Ovary (tissue), 9 donors: Measurements from ENCODE around the gene LYSMD3. TPM values are rescaled to one million over a fixed set of nuclear protein-coding genes. Genes with fewer than 3 reads are reported as not detected.

Experiments used
- DNase-seq, 5 donors: peaks; one replicate each; pipeline ENCODE4 v3.0.0-alpha.2; 2019 to 2020
- H3K27ac ChIP-seq, 2 donors: fragments of 200-600 bp; one replicate each; pipeline versions ENCODE4 v1.5.1 to v1.8.0; 2019 to 2022
- H3K27me3 ChIP-seq: fragments of 200-600 bp; one replicate; pipeline ENCODE4 v1.8.0; 2022
- H3K36me3 ChIP-seq: fragments of 200-600 bp; sonication (generic); one replicate; pipeline ENCODE4 v1.5.1; 2019
- H3K4me1 ChIP-seq: one replicate; pipeline ENCODE4 v1.8.1; 2013; ENCODE audit warnings: mild to moderate bottlenecking, moderate library complexity; ENCODE audit not compliant: insufficient read depth
- H3K4me3 ChIP-seq: fragments of 200-600 bp; sonication (generic); one replicate; pipeline ENCODE4 v1.5.1; 2017
- H3K9me3 ChIP-seq, 2 donors: fragments of 200-600 bp in 1 of 2; sonication (generic) in 1 of 2; one replicate each; pipeline versions ENCODE4 v1.5.1 to v1.8.1; 2013 to 2019; ENCODE audit warnings: mild to moderate bottlenecking in 1 of 2, moderate library complexity in 1 of 2
- EP300 ChIP-seq: sonication (generic); formaldehyde crosslinking; IDR thresholded peaks from one replicate; pipeline ENCODE4 v1.6.1; 2017; ENCODE audit warnings: antibody characterized with exemption
- POLR2A ChIP-seq: fragments of 450-650 bp; IDR thresholded peaks from one replicate; pipeline ENCODE4 v1.6.1; 2017; ENCODE audit warnings: antibody characterized with exemption, mild to moderate bottlenecking, moderate library complexity
- WGBS, 3 donors: extraction: QIAGEN DNeasy Blood & Tissue Kit in 1 of 3; methylation state at CpG; one replicate each; pipeline versions ENCODE4 v1.1.5 to v1.1.7; 2013 to 2017; 5-methylcytosine and 5-hydroxymethylcytosine counted together
- intact Hi-C, 4 donors: fragments of 100-400 bp; cut with DNase I; formaldehyde crosslinking; loops; one replicate each; pipeline versions ENCODE4 v1.11.0 to v1.15.1; 2022 to 2023
- polyA plus RNA-seq, 2 donors: library from polyadenylated mRNA; stranded (reverse); fragments of 200-250 nt in 1 of 2; fragments of 350-450 nt in 1 of 2; fragmentation: Illumina TruSeq in 1 of 2; extraction: RNeasy Lipid Tissue Mini Kit (QIAGEN cat#74804) in 1 of 2; gene quantifications; one replicate each; pipeline ENCODE4 v1.2.3, GENCODE V29; 2013 to 2014
- total RNA-seq, 7 donors: library from RNA; depleted of rRNA in 2 of 7; stranded (reverse); fragments of >200 nt in 2 of 7; fragmentation: NEBNext Ultra II Directional in 3 of 7; extraction: Animal tissue kit (Norgen Biotek cat#: 25700) in 3 of 7; gene quantifications; one replicate each; pipeline versions ENCODE4 v1.1.0 to v1.2.4, GENCODE V29; 2016 to 2023
- TF ChIP-seq, protein P1 (sequence below), 3 donors: fragments of 450-650 bp in 2 of 3; fragments of 200-600 bp in 1 of 3; IDR thresholded peaks; one replicate each; pipeline versions ENCODE4 v1.5.1 to v1.8.0; 2016 to 2022; ENCODE audit warnings: antibody characterized with exemption in 3 of 3, mild to moderate bottlenecking in 1 of 3
- donor health status: DM: no; HTN: no; CAD: no; lungs with moderate emphysema.
- donor health status: DM: no; HTN: no; CAD: no.
- donor health status: Bipolar disorder and iron deficiency.
- donor health status: DM: yes; HTN: yes; CAD: no.
- donor health status: DM: no; HTN: no; CAD: no.
- donor health status: DM: yes; HTN: yes; CAD: no.

LYSMD3 gene
- total and polyA plus RNA-seq, 9 donors = 10.7 to 26.8 (median 23.0) TPM

- Histone ChIP-seq H3K9me3 (no peaks in the 10 kb centered on the region), H3K4me1 (no peaks in the 10 kb centered on the region), H3K27me3 (no peaks in the 10 kb centered on the region), H3K36me3 (no peaks in the 10 kb centered on the region), H3K27ac (no peak overlapping the region), H3K4me3 (no peak overlapping the region)
- DNase-seq = no peak
- no peak for TF ChIP-seq POLR2A
- TF ChIP-seq EP300 = no peak
- TF ChIP-seq, protein P1, sequence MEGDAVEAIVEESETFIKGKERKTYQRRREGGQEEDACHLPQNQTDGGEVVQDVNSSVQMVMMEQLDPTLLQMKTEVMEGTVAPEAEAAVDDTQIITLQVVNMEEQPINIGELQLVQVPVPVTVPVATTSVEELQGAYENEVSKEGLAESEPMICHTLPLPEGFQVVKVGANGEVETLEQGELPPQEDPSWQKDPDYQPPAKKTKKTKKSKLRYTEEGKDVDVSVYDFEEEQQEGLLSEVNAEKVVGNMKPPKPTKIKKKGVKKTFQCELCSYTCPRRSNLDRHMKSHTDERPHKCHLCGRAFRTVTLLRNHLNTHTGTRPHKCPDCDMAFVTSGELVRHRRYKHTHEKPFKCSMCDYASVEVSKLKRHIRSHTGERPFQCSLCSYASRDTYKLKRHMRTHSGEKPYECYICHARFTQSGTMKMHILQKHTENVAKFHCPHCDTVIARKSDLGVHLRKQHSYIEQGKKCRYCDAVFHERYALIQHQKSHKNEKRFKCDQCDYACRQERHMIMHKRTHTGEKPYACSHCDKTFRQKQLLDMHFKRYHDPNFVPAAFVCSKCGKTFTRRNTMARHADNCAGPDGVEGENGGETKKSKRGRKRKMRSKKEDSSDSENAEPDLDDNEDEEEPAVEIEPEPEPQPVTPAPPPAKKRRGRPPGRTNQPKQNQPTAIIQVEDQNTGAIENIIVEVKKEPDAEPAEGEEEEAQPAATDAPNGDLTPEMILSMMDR (IDR thresholded peaks at IDR 0.05) = no peak
- 77 to 87% (median 82%) methylated on average over 2 of the region's 2 CpGs for WGBS, 3 donors
- intact Hi-C loops = no loop called here
Measured at GRCh38 chr5:90570034-90570433, 40.6 kb upstream of the LYSMD3 start.

DNA sequence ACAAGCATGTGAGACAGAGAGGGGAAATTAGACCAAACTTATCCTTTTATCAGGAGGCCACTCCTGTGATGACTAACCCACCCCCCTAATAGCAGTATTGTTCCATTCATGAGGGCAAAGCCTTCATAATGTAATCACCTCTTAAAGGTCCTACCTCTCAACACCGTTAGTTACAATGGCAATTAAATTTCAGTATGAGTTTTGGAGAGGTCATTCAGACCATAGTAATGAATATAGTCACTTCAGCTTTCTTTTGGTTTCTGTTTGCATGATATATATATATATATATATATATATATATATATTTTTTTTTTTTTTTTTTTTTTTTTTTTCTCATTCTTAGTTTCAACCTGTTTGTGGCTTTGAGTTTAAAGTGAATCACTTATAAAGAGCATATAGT lies 39.7 kb upstream of the LYSMD3 start:
- Histone ChIP-seq H3K4me1 (no peaks in the 10 kb centered on the region), H3K9me3 (no peaks in the 10 kb centered on the region), H3K4me3 (no peak overlapping the region), H3K27ac (no peak overlapping the region), H3K36me3 (no peaks in the 10 kb centered on the region), H3K27me3 (no peaks in the 10 kb centered on the region)
- TF ChIP-seq, protein P1 (IDR thresholded peaks at IDR 0.05) = no peak
- TF ChIP-seq POLR2A = no peak
- TF ChIP-seq EP300 = no peak
- intact Hi-C loops = no loop called here
- WGBS, 3 donors = 89 to 95% (median 91%) methylated on average over 1 of the region's 1 CpG
- no peak for DNase-seq

GRCh38 chr5:90565491-90565890 lies 36.1 kb upstream of the LYSMD3 start:
- no peaks in the 10 kb centered on the region for H3K4me1 ChIP-seq
- intact Hi-C loops = no loop called here
- no peak for DNase-seq
- no peaks in the 10 kb centered on the region for H3K9me3 ChIP-seq
- no peaks in the 10 kb centered on the region for H3K27me3 ChIP-seq
- H3K27ac ChIP-seq = no peak overlapping the region
- H3K4me3 ChIP-seq = no peak overlapping the region
- TF ChIP-seq, protein P1 (IDR thresholded peaks at IDR 0.05) = no peak
- WGBS, 3 donors = 86 to 93% (median 88%) methylated on average over 3 of the region's 3 CpGs
- H3K36me3 ChIP-seq = no peaks in the 10 kb centered on the region

DNA sequence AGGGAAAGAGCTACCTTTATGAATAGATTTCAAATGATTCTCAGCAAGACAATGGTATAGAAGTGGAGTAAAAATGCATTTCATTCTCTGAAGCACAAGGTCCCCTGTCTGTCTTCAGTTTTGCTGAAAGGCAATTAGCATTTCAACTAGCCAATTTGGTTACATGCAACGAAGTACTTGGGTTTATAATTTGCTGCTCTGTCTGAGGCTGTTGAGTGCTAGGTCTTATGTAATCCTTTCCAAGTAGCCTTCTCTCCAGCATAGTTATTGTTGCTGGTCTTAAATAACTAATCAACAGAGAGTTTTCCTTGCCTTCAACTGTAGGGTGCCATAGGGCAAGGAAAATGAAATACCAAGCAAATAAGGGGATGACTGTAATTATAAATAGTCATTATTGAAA lies 33.7 kb upstream of the LYSMD3 start:
- H3K36me3 ChIP-seq = no peaks in the 10 kb centered on the region
- no peaks in the 10 kb centered on the region for H3K27me3 ChIP-seq
- DNase-seq = no peak
- H3K4me1 ChIP-seq = peaks cover 4% of the 10 kb centered on the region
- 28 to 63% (median 29%) methylated on average over 1 of the region's 1 CpG for WGBS, 3 donors
- intact Hi-C loops = no loop called here
- H3K4me3 ChIP-seq = no peak overlapping the region
- H3K27ac ChIP-seq = no peak overlapping the region
- no peaks in the 10 kb centered on the region for H3K9me3 ChIP-seq
- TF ChIP-seq EP300 (no peak), POLR2A (no peak)
- TF ChIP-seq, protein P1 (IDR thresholded peaks at IDR 0.05) = no peak

DNA sequence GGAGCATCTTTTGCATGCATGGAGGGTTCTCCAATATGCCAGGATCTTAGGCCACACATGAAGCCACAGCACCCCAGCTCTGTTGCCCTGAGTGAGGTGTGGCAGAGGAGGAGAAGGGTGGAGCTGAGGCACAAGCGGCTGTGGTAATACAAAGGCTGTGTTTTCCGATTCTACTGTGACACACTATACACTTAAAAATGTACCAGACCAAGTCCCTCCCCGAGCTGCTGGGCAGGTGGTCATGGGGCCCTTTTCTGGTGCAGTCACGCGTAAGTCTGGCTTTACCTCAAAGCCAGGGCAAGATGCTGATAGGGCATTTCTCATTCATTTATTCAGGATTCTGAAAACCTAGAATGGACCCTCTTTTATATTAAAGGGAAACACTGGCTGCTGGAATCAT lies 33.0 kb upstream of the LYSMD3 start:
- Histone ChIP-seq H3K4me1 (peaks cover 4% of the 10 kb centered on the region), H3K27ac (no peak overlapping the region), H3K36me3 (no peaks in the 10 kb centered on the region), H3K4me3 (no peak overlapping the region), H3K27me3 (no peaks in the 10 kb centered on the region), H3K9me3 (no peaks in the 10 kb centered on the region)
- intact Hi-C loops = no loop called here
- TF ChIP-seq EP300 (no peak), POLR2A (no peak)
- TF ChIP-seq, protein P1 (IDR thresholded peaks at IDR 0.05) = no peak
- 65 to 73% (median 66%) methylated on average over 5 of the region's 5 CpGs for WGBS, 3 donors
- DNase-seq = no peak
